ENCODE results near the gene TIMM22.
"Not testable (repeated sequence)": the region's sequence is repeated elsewhere in the genome, so short reads cannot be mapped to it uniquely, and the experiment has no call there.

TIMM22 gene

DNA sequence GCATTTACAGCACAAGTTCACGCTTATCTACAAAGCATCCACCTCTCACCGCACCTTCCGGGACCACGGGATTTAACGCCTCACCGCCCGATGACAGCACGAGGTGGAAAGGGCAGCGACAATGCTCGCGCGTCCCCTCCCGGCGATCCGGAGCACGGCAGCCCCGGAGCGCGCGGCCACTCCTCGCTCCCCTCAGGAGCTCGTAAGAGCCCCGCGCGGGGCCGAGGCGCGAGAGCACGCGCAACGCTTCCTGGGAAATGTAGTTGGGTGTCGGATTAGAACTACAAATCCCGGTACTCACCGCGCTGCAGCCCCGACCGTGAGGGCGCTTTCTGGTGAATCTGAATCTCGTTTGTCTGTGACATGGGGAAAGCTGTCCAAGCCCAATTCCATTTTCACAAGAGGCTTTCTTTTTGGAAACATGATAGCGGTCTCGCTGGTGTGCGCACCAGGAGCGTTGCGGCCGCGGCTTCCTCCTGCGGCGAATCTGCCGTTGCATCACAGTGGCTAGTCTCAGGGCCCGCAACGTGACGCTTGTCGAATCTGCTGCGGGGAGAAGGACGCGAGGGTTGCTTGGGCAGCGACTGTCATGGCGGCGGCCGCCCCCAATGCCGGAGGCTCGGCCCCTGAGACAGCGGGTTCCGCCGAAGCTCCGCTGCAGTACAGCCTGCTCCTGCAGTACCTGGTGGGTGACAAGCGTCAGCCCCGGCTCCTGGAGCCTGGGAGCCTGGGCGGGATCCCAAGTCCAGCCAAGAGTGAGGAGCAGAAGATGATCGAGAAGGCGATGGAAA lies at the start of gene TIMM22:
Gene TIMM22 (plus strand): TSS at position 576 of the 791 bp plus-strand sequence. CDS start 14 bp downstream, at position 590.
- DNase-seq (ENCODE audit: low read depth) = peak; percentile 85

DNA sequence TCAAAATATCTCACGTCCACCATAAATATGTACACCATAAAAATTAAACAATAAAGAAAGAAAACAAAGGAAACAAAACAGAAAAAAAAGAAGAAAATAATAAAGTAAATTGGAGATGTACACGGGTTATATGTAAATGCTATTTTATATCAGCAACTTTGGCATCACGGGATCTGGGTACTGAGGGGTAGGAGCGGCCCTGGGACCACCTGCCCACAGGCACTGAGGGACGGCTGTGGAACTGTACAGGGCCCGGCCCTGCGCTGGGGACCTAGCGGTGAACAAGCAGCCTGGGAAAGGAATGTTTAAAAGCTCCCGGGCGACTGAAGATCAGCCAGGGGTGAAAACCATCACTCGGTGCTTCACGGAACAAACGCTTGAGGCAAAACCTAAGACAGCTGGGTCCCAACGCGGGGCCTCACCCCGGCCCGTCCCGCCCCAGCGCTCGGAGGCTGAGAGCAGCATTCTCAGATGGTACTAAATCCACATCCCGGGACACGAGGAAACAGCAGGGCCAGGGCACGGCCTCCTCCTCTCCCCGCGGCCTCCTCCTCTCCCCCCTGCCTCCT lies 48.6 kb upstream of the TIMM22 start:
- no peak for DNase-seq (ENCODE audit: low read depth)

DNA sequence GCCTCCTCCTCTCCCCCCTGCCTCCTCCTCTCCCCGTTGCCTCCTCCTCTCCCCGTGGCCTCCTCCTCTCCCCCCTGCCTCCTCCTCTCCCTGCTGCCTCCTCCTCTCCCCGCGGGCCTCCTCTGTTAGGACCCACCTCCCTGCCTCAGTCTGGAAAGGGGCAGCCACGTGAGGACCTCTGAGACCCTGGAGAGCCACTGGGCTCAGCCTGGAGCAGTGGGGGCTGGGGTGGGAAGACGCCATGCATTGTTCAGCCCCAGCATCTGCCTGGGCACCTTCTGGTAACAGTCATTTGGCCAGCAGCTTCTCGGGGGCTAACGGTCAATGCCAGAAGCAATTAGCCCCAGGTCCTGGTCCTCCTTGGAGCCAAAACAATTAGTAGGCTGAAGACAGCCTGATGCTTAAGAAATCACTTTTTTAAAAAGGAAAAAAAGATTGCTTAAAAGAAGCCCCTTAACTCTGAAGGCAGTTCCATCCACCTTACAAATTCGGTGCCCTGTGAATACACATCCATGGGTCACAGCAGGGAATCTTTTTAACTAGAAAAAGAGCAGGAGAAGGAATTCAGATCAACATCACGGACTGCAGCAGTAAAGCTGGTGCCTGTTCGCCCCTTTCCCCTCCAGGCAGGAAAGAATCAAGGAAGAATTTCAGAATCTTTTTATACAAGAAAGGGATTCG lies 47.2 kb upstream of the TIMM22 start:
- DNase-seq (ENCODE audit: low read depth) = no peak

DNA sequence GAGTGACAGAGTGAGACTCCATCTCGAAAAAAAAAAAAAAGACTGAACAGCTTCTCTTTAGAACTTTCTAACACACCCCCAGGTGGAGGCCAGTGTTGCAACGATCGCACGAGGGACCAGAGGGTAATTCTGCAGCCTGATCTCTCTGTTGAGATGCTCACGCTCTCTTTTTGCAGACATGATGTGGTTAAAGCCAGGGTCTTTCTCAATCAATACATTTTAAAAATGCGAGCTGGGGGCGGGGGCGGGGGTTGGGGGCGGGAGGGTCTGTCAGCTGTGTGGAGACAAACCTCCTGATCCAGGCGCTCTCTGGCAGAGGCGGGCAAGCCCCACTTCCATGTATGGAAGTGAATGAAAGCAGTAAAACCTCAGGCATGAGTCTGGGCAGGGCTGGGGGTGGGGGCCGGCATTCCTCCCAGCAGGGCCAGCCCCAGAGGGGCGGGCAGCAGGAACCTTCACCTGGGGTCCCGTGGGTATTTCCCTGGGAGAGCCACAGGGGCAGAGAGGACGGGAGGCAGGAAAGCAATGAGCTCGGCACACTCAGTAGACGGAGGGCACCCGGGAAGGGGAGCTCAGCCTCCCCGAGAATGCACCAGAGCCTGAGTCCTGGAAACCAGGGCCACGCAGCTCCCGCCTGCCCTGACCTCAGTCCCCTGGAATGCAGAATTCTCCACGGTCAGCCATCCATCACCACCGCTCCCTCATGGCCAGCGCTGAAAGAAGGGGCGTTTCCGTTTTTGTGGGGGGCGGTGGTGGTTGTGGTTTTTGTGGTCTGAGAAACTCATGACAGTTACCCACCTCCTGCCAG lies 45.4 kb upstream of the TIMM22 start:
- no peak for DNase-seq (ENCODE audit: low read depth)

DNA sequence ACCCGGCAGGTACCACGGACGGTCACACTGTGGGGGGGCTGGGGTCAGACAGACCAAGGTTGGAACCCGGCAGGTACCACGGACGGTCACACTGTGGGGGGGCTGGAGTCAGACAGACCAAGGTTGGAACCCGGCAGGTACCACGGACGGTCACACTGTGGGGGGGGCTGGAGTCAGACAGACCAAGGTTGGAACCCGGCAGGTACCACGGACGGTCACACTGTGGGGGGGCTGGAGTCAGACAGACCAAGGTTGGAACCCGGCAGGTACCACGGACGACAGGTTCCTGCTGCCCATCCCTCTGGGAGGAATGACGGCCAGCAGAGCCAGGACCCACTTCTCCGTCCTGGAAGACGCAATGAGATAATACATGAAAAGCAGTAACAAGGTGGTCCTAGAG lies 44.3 kb upstream of the TIMM22 start:
- DNase-seq (ENCODE audit: low read depth) = not testable (repeated sequence)

DNA sequence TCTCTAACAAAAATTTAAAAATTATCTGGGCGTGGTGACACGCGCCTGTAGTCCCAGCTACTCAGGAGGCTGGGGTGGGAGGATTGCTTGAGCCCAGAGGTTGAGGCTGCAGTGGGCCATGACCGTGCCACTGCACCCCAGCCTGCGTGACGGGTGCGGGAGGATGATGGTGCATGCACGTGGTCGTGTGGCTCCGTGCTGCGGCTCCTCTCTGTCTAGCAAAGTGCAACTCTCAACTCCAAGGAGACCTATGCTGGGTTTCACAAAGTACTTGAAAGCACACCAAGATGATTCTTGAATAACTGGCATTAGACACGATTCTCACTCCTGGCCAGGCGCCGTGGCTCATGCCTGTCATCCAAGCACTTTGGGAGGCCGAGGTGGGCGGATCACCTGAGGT lies 43.2 kb upstream of the TIMM22 start:
- DNase-seq (ENCODE audit: low read depth) = no peak

DNA sequence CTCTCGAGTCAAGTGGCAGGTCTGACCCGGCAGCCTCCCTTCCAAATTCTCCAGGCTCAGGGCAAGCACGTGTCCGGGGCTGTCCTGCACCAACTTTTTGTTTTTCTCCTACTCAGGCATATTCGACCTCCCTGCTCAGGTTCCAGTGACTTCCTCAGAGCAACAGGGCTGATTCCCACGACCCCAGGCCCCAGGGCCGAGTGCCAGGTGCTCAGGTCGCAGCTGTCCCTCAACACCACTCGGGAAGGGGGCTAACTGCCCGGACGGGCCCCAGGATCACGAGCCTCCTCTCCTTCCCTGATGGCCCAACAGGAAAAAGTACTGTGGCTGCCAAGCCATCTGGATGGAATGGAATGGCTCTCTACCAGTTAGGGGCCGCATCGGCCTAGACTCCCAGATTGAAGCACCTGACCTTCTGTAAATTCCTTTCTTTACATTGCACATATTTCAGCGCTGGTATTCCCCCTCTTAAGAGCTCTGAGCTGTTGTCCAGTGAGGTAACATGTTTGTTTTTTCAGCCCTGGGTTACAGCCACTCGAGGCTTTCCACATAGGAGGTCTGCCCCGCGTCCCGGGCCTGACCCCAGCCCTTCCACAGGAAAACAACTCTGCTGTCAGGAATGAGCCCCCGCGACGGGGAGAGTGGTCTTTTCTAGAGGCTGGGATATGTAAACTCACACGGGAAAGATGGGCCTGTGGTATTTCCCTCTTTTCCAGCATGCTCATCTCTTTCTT lies 42.3 kb upstream of the TIMM22 start:
- DNase-seq (ENCODE audit: low read depth) = no peak

DNA sequence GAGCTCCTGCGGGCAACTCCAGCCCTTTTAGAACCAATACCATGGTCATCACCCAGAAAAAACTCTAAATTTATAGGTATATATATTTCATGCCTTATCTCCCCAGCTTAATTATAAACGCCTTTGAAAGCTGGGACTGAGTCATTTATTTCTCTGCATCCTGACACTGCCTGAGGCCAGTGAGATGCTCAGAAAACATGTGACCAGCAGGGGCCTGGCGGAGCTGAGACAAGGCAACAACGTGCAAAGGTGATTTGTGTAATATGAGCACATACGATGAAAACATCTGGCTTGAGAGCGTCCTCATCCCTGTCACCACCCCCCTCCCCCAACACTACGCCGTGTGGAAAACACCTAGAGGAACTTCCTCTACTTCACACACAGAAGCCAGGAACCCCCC lies 40.0 kb upstream of the TIMM22 start:
- DNase-seq (ENCODE audit: low read depth) = no peak

DNA sequence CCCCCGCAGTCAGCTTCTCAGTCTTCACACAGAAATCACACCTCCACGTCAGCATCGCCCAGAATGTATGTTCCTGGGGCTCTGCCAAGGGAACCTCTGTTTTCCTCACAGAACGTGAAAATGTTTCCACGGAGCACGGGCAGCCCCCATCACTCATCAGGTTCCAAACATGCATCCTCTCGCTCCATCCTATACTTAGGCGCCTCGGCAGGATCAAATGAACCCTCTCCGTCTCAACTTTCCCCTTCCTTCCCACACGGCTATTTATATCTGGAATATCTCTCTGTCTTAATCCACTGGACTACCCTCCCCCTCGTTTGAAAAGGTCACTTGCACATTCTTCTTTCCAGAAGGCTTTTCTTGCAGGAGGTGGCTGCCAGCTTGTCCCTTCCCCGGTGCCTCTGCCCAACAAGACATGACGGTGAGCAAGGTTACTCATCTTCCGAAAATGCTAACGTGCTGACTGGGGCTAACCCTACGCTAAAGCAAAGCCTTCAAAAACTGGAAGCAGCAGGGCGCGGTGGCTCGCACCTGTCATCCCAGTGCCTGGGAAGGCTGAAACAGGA lies 39.0 kb upstream of the TIMM22 start:
- DNase-seq (ENCODE audit: low read depth) = no peak

DNA sequence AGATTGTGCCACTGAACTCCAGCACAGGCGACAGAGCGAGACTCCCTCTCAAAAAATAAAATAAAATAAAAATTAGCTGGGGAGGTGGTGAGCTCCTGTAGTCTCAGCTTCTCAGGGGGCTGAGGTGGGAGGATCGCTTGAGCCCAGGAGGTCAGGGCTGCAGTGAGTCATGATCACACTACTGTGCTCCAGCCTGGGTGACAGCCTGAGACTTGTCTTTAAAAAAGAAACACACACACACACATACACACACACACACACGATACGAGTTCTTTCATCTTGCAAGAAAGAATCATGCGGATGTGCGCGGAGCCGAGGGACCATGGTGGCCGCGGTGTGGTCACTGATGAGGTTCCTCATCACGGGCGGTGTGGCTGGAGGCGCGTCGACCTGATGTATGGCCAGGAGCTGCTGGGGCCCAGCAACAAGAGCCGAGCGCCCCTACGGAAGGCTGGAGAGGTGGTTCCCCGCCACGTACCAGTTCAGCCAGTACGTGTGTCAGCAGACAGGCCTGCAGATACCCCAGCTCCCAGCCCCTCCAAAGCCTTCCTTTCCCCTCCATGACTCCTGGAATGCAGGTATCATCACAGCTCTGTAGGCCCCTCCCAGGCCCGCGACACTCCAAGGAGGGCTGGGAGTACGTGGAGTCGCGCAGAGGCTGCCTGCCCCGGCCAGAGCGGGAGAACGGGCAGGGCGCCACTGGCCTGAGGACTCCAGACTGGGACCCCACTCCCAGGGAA lies 38.0 kb upstream of the TIMM22 start:
- no peak for DNase-seq (ENCODE audit: low read depth)

DNA sequence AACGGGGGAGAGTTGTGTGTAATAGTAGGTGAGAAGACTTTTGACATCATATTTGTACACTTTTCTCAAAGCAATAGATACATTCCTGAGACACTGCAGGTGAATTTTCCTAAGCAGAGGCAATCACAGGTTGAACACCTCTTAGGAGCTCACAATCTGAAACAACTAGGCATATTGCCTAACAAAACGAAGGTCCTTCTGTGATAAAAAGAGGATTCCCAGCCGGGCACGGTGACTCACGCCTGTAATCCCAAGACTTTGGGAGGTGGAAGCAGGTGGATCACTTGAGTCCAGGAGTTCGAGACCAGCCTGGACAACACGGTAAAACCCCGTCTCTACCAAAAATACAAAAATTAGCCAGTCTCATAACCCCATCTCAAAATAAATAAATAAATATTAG lies 34.8 kb upstream of the TIMM22 start:
- DNase-seq (ENCODE audit: low read depth) = no peak

DNA sequence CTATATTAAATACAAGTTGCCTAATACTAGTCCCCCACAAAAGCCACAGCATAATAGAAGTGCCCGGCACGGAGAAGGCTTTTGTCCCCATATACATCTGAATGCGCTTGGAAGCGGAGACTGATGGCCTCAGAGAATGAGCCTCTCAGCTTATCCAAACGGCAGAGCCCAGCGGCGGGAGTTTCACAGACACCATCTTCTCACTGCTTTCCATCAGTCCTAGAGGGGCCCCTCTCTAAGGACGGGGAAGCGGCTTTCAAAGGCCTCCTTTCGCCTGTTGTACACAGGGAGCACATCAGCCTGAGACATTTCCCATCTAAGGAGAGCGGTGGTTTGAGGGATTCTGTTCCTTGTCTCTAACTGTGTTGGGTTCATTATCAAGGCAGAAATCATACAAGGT lies 34.3 kb upstream of the TIMM22 start:
- no peak for DNase-seq (ENCODE audit: low read depth)

DNA sequence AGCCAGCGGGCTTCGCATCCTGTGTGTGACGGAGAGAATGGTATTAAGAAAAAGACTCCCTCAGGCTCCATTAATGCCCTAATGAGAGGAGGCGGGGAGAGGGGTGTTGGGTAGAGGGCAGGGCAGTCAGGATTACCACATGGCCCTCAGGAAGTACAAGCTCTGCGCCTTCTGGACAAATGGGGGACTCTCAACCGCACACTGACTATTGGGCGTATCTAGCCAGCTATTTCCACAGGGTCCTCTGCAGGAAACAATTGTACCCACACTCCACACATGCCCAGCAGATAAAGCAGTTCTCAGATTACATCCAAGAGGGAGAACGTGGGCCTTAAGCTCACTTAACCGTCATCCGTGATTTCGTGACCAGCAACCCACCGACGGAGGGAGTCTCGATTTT lies 32.1 kb upstream of the TIMM22 start:
- DNase-seq (ENCODE audit: low read depth) = no peak

DNA sequence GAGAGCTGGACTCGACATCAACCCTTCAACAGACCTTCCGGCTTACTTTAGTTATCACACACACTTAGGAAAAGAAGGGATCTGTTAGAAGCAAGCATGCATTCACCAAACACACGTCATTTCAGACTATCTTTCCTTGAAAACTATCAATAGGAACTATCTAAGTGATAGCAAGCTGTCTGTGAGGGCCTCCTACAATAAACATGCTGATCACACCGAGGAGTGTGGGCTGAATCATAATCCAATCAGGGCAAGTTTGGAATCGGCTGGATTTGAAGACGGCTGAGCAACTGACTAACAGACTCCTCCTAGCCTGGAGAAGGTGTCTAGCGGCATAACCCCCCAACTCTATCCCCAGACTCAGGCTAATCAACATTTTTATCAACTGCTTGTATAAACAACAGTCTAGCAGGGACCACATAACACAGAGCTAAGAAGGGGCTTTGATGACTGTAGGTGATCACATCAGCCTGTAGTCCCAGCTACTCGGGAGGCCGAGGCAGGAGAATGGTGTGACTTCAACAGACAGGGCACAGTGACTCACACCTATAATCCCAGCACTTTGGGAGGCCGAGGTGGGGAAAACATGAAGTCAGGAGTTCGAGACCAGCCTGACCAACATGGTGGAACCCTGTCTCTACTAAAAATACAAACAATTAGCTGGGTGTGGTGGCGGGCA lies 31.5 kb upstream of the TIMM22 start:
- DNase-seq (ENCODE audit: low read depth) = no peak

DNA sequence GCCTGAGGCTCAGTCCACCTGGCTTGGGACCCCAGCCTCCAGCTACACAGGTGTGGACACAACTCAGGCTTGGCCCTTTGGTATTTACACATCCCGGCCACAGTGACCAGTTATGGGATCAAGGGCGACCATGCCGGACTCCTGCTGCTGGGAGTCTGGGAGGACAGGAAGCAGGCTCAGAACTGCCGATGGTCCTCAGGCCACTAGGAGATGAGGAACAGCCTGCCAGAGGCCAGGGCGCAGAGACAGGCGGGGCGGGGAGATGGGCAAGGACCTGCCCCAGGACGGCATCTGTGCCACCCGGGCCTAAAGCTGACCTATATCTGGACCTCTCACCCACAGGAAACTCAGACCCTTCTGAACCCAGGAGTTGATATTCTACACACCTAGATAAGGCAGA lies 29.8 kb upstream of the TIMM22 start:
- DNase-seq (ENCODE audit: low read depth) = no peak

DNA sequence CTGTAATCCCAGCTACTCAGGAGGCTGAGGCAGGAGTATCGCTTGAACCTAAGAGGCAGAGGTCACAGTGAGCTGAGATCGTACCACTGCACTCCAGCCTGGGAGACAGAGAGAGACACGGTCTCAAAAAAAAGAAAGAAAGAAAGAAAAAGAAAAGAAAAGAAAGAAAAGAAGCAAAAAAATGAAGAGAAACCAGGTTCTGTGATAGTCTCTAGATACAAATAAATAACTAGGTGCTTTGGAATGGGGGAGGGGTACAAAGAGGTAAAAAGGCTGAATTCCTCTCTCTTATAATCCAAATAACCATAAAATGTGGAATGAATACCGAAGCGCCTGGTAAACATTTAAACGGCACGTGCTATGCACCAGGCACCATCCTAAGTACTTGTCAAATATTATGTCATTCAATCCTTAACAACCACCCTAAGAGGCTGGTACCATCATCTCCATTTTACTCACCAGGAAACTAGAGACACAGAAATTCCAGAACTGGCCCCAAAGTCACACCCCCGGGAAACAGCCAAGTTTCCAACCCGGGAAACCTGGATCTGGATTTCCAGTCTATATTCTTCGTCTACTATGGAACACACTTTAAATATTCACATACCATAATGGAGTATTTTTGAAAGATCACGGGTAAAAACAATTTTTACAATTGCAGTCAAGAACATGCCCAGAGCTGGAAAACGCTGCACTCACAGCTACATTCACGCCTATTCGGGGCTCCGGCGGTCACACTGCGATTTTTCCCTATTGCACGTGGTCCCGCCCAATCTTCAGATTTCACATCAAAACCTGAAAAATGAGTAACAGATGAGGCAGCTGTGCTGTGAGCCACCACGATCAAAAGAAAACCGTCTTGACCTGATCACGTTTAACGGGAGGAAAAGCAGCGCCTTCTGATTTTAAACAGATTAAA lies 27.9 kb upstream of the TIMM22 start:
- DNase-seq (ENCODE audit: low read depth) = no peak

DNA sequence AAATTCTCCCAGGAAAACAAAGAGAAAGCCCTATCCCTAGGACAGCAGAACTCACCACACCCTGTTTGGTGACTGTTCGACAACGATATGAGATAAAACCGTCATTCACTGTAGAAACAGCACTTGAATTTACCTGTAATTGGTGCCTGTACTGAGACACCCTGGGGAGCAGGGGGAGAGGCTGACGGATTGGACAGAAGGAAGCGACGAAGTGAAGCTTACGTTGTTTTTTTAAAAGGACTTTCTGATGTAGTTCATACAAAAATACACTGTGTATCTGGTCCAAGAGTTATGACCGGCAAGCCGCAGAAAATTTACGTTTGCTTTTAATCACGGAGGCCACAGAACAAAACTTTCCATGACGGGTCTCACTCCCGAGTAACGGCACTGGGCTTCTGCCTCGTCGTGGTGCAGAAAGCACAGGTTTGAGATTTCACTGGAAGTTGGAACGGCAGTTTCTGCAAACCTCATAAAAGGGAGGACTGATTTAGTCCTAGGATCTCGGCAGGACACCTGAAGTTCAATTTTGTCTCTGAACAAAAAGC lies 27.0 kb upstream of the TIMM22 start:
- no peak for DNase-seq (ENCODE audit: low read depth)

DNA sequence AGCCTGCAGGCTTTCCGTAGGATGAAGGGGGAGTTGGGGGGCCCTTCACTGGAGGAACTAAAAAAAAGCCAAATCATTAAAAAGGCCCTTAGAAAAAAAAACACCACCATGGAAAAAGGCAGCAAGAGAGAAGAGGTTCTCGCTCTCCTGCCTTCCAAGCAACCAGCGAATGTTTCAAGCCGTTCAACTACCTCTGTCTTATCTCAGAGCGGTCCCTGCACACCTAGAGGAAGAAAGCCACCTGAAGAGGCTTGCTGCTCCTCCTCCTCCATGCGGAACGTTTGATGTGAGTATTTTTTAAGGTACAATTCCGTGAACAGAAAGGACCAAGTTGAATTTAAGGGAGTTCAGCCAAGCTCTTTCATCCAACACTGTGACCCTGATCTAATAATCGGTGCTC lies 26.6 kb upstream of the TIMM22 start:
- DNase-seq (ENCODE audit: low read depth) = no peak

DNA sequence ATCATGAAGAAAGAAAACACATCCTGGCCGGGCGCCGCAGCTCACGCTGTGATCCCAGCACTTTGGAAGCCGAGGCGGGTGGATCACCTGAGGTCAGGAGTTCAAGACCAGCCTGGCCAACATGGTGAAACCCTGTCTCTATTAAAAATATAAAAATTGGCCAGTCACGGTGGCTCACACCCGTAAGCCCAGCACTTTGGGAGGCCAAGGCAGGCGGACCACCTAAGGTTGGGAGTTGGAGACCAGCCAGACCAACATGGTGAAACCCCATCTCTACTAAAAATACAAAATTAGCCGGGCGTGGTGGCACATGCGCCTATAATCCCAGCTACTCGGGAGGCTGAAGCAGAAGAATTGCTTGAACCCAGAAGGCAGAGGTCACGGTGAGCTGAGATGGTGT lies 25.1 kb upstream of the TIMM22 start:
- DNase-seq (ENCODE audit: low read depth) = not testable (repeated sequence)

All from activated T-helper 9 cell treated with anti-CD3 and anti-CD28 coated beads, Interleukin-2, amount 50 U/mL, for 16 hours (primary cell).